ENCODE measurements around the gene PLXNB2. TPM values are rescaled to one million over a fixed set of nuclear protein-coding genes. Genes with fewer than 3 reads are reported as not detected.

The PLXNB2 gene
- total and polyA plus RNA-seq, 2 of the 4 experiments (the other 2 are of a cell fraction): 73.1 to 202 TPM

GRCh38 chr22:50245214-50246072 is 62.0 kb downstream of the PLXNB2 start:
- peak overlapping the region; percentile 83 for H3K56ac ChIP-seq (ENCODE audit: extremely low read depth, insufficient read depth, low read length)
- peak overlapping the region; percentile 38; the same call in 1 of the 2 replicates for H3K18ac ChIP-seq (ENCODE audit: low read depth, low read length)
- no peak for DNase-seq
- intact Hi-C loops (cut with micrococcal nuclease): no loop called here
- H3K4me1 ChIP-seq (ENCODE audit: control insufficient read depth, insufficient read depth, low read length): peaks cover 17% of the 10 kb centered on the region
- dilution Hi-C loops (cut with HindIII; ENCODE audit: low sequenced_read_pairs, unreplicated experiment): no loop called here
- no TSS peak for BruUV-seq (replicated peaks)
- ATAC-seq (ENCODE audit: low read depth): no peak
- in situ Hi-C loops (cut with MboI; ENCODE audit: low sequenced_read_pairs): no loop called here
- H2BK20ac ChIP-seq (ENCODE audit: low read depth, low read length): no peak overlapping the region
- peak overlapping the region; percentile 96 for H3K4me3 ChIP-seq (ENCODE audit: insufficient read depth, low read depth, low read length)
- peaks cover 15 to 60% of the 10 kb centered on the region in 2 experiments for H3K79me1 ChIP-seq (ENCODE audit: low read depth in 1 of 2, low read length in 2 of 2)
- WGBS, 2 experiments (ENCODE audit: extremely low coverage in 2 of 2, insufficient read length in 1 of 2): 16% methylated on average over 23 of the region's 53 CpGs; no CpG with 5 or more reads in 1 of the 2 experiments
- H3K27me3 ChIP-seq (ENCODE audit: control insufficient read depth, insufficient read depth, low read length): no peaks in the 10 kb centered on the region
- H2AK9ac ChIP-seq (replicated peaks; ENCODE audit: low read depth, low read length, poor library complexity): peak overlapping the region; percentile 98
- H3K9me1 ChIP-seq (ENCODE audit: insufficient read depth, low read length): 0 out of 2 replicates have a peak, but pooled peaks cover 3% of the 10 kb centered on the region
- H3K27ac ChIP-seq (ENCODE audit: insufficient read depth, low read length): peak overlapping the region; percentile 98
- H3K23ac ChIP-seq (ENCODE audit: low read depth, low read length): 0 out of 2 replicates have a peak overlapping the region, but pooled peaks have one; percentile 50
- peak overlapping the region; percentile 97 for H4K5ac ChIP-seq (ENCODE audit: low read depth, low read length)
- no peak for TF ChIP-seq CEBPB (IDR thresholded peaks at IDR 0.05; ENCODE audit: low read depth, low read length)
- no peak for TF ChIP-seq CTCF (conservative IDR thresholded peaks at IDR 0.05; ENCODE audit: low read depth, low read length)
- TF ChIP-seq NFE2L2 (IDR thresholded peaks at IDR 0.05; ENCODE audit: low read depth, low read length): no peak
- TF ChIP-seq FOS (IDR thresholded peaks at IDR 0.05; ENCODE audit: low read depth, low read length): no peak
- TF ChIP-seq POLR2A (IDR thresholded peaks at IDR 0.05; ENCODE audit: low read depth, low read length): no peak
- TF ChIP-seq SMC3 (IDR thresholded peaks at IDR 0.05; ENCODE audit: low read depth, low read length): no peak
- no peak for TF ChIP-seq BHLHE40 (IDR thresholded peaks at IDR 0.05; ENCODE audit: low read depth, low read length)
- no peak for TF ChIP-seq RFX5 (IDR thresholded peaks at IDR 0.05; ENCODE audit: low read depth, low read length)
- TF ChIP-seq ELK1 (IDR thresholded peaks at IDR 0.05; ENCODE audit: borderline replicate concordance, low read depth, low read length): no peak
- TF ChIP-seq RAD21 (IDR thresholded peaks at IDR 0.05; ENCODE audit: low read length): no peak
- TF ChIP-seq MXI1 (IDR thresholded peaks at IDR 0.05; ENCODE audit: borderline replicate concordance, low read depth, low read length): no peak
- no peak for TF ChIP-seq CHD1 (IDR thresholded peaks at IDR 0.05; ENCODE audit: low read depth, low read length)
- TF ChIP-seq USF2 (IDR thresholded peaks at IDR 0.05; ENCODE audit: low read depth, low read length): no peak
- no peak for TF ChIP-seq MAZ (IDR thresholded peaks at IDR 0.05; ENCODE audit: borderline replicate concordance, low read depth, low read length)
- H2AFZ ChIP-seq (replicated peaks; ENCODE audit: low read length, poor library complexity): peak overlapping the region; percentile 96
- POLR2A ChIA-PET (ENCODE audit: unreplicated experiment): no interaction called here
- H3K4me2 ChIP-seq (ENCODE audit: low read depth, low read length): peak overlapping the region; percentile 98
- peak overlapping the region; percentile 86 for H2AK5ac ChIP-seq (ENCODE audit: low read depth, low read length)
- H4K20me1 ChIP-seq (ENCODE audit: insufficient read depth, low read length): peaks cover 37% of the 10 kb centered on the region
- no peak overlapping the region for H2BK120ac ChIP-seq (ENCODE audit: low read depth, low read length)
- H2BK15ac ChIP-seq (ENCODE audit: low read depth, low read length): no peak overlapping the region
- H2BK5ac ChIP-seq (ENCODE audit: low read depth, low read length, poor library complexity, severe bottlenecking): peak overlapping the region; percentile 92
- peaks cover 21% of the 10 kb centered on the region for H3K36me3 ChIP-seq (ENCODE audit: control insufficient read depth, insufficient read depth, low read length)
- peak overlapping the region; percentile 96 for H4K91ac ChIP-seq (ENCODE audit: insufficient read depth, low read depth, low read length)
- CTCF ChIA-PET: no interaction called here
- H3K9ac ChIP-seq (ENCODE audit: low read depth, low read length): peak overlapping the region; percentile 98
- H3K4ac ChIP-seq (ENCODE audit: low read depth, low read length): peak overlapping the region; percentile 93
- peak overlapping the region; percentile 92 for H3K14ac ChIP-seq (replicated peaks; ENCODE audit: low read depth, low read length)
- H3K9me3 ChIP-seq (ENCODE audit: control insufficient read depth, insufficient read depth, low read length): no peaks in the 10 kb centered on the region
- H4K8ac ChIP-seq (ENCODE audit: low read depth in 2 of 2, low read length in 2 of 2): peak overlapping the region; percentile 99
